GM12865 (cell line): Measurements from ENCODE around the gene CDH4.

Experiments used
- DNase-seq: peaks from one replicate; pipeline ENCODE4 v3.0.0; 2010; ENCODE audit warnings: low read depth
- H3K4me3 ChIP-seq: 2 replicates; pipeline ENCODE4 v1.5.1; 2011; ENCODE audit warnings: mild to moderate bottlenecking, low read depth, low read length, control low read depth
- TF ChIP-seq, protein P1 (sequence below): IDR thresholded peaks from 2 replicates; pipeline ENCODE4 v1.5.1; 2011; ENCODE audit warnings: low read length, control low read depth, low read depth, inconsistent platforms; ENCODE audit not compliant: insufficient read depth; ENCODE audit errors: missing control alignments

Gene CDH4

DNA sequence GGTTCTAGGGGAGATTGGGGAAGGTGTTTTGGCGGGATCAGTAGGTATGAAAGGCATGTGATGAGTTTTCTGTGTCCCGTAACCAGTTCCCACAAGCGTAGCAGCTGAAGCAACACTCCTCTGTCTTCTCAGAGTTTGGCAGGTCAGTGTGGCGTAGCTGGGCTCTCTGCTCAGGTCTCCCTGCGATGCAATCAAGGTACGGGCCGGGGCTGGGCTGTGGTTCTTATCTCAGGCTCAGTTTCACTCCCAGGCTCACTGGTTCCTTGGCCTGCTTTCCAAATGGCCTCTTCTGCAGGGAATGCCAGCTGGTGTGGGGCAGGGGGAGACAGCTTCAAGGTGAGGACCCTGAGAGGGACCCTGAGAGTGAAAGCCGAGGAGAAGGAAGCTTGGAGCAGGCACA, 280.7 kb downstream of the CDH4 start:
- H3K4me3 ChIP-seq: no peak overlapping the region
- DNase-seq: no peak
- TF ChIP-seq, protein P1, sequence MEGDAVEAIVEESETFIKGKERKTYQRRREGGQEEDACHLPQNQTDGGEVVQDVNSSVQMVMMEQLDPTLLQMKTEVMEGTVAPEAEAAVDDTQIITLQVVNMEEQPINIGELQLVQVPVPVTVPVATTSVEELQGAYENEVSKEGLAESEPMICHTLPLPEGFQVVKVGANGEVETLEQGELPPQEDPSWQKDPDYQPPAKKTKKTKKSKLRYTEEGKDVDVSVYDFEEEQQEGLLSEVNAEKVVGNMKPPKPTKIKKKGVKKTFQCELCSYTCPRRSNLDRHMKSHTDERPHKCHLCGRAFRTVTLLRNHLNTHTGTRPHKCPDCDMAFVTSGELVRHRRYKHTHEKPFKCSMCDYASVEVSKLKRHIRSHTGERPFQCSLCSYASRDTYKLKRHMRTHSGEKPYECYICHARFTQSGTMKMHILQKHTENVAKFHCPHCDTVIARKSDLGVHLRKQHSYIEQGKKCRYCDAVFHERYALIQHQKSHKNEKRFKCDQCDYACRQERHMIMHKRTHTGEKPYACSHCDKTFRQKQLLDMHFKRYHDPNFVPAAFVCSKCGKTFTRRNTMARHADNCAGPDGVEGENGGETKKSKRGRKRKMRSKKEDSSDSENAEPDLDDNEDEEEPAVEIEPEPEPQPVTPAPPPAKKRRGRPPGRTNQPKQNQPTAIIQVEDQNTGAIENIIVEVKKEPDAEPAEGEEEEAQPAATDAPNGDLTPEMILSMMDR: no peak

DNA sequence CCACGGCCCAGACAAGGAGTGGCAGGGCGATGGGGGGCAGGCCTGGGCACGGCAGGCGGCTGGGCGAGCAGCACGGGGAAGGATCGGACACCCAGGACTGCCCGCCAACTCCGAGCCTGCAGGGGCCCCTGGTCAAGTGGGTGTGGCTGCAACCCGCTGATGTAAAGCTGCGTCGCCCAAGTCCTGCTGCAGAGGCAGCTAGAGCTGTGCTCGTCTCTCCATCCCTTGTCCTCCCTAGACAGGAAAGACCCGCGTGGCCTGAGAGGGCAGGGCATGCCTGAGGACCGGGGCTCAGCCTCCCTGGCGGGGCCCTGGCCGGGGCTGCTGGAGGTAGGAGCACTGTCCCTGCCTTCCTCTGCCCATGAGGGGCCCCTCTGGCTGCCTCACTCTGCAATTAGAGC, 281.2 kb downstream of the CDH4 start:
- TF ChIP-seq, protein P1: no peak
- no peak overlapping the region for H3K4me3 ChIP-seq

DNA sequence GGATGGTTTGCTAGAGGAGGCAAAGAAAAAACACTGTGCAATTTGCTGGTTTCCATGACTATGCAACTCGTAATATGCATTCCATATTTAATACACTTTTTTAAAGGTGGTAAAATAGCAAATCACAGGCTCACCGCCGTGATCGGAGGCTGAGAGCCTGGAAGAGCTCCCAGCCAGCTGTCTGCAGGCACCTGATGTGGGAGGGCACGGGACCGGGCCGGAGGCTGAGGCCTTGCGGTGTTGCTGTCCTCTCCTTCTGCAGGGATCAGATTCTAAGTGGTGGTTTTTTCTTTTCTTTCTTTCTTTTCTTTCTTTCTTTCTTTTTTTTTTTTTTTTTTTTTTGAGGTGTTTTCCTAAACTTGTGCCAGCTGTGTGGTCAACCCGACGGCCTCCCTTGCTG, 282.3 kb downstream of the CDH4 start:
- TF ChIP-seq, protein P1: no peak
- no peak for DNase-seq
- H3K4me3 ChIP-seq: no peak overlapping the region

More for the DNA sequence above, 281.2 kb downstream of the CDH4 start:
- DNase-seq: no peak

DNA sequence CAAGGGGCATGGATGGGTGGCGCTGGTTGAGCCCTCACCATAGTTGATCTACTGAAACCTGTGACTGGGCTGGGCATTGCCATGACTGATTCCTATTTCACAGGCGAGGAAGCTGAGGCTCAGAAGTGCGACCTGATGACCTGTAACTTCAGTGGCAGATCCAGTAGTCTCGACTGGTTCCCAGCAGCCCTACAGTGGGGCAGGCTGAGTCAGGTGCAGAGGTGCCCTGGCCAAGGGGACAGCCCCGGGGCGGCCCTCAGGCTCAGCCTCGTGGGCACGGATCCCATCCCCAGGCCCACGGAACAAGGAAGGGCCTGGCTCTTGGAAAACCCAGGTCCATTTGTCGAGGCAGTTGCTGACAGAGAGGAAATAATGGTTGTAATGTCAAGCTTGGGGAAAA, 283.0 kb downstream of the CDH4 start:
- DNase-seq: no peak
- TF ChIP-seq, protein P1: no peak
- no peak overlapping the region for H3K4me3 ChIP-seq

DNA sequence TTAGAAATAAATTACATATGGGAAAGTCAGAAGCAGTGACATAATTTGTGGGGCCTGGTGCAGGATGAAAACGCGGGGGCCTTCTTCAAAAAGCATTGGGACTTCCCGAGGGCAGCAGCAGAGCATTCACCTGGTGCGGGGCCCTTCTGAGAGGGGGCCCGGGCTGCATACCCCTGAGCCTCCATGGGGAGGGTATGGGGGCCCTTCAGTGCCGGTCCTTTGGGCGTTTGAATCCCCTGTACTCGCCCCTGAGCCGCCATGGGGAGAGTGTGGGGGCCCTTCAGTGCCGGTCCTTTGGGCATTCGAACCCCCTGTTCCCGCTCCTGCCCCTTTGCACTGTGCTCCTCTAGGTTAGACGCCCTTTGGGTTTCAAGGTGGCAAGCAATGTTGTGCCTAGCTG, 283.5 kb downstream of the CDH4 start:
- DNase-seq: no peak
- TF ChIP-seq, protein P1: no peak
- no peak overlapping the region for H3K4me3 ChIP-seq

DNA sequence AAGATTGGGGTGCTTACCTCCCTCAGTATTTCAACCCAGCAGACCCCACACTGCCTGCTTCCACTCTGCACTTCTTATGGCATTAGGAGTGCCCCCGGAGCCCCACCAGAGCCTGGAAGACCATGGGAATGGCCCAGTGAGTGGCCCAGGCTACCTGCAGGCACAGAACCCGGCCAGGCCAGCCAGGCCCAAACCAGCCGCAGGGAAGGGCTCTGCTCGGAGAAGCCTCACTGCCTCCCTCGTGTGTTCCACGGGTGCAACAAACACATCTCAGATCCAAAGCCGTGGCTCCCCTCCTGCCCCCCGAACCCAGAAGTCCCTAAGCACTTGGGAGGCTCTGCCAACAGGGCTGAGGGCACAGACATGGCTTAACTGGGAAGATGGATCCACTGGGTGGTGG, 283.9 kb downstream of the CDH4 start:
- TF ChIP-seq, protein P1: no peak
- H3K4me3 ChIP-seq: no peak overlapping the region
- DNase-seq: no peak

DNA sequence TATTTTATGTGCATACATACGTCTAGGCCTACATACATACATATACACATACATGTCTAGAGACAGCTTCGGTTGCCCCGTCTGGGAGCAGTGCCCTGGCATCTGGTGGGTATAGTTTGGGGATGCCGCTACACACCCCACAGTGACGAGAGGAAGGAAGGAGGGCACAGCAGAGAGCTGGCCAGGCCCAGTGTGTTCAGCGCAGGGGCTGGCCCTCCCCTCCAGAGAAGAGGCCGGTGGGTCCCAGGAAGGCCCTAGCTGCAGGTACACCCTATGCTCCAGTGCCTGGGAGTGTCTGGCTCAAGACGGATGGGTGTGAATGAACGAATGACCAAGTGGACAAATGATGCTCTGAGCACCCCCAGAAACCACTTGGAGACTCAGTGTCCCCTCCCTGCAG, 284.6 kb downstream of the CDH4 start:
- H3K4me3 ChIP-seq: no peak overlapping the region
- TF ChIP-seq, protein P1: no peak
- no peak for DNase-seq
